Ascending aorta (tissue), 2 donors: Measurements from ENCODE around the gene LRRC34. TPM values are rescaled to one million over a fixed set of nuclear protein-coding genes. Genes with fewer than 3 reads are reported as not detected.

Source experiments
- DNase-seq, 2 donors: peaks; one replicate each; pipeline ENCODE4 v3.0.0-alpha.2; 2019; ENCODE audit warnings: low spot score in 2 of 2
- H3K27ac ChIP-seq, 2 donors: fragments of 200-600 bp; sonication (generic); one replicate each; pipeline ENCODE4 v1.5.1; 2016 to 2017; ENCODE audit warnings: mild to moderate bottlenecking in 1 of 2
- H3K27me3 ChIP-seq: fragments of 200-600 bp; sonication (generic); one replicate; pipeline ENCODE4 v1.5.1; 2017
- H3K36me3 ChIP-seq, 2 donors: fragments of 200-600 bp; sonication (generic); one replicate each; pipeline ENCODE4 v1.5.1; 2016
- H3K4me1 ChIP-seq, 2 donors: fragments of 200-600 bp; sonication (generic); one replicate each; pipeline ENCODE4 v1.5.1; 2016 to 2017; ENCODE audit warnings: mild to moderate bottlenecking in 1 of 2
- H3K4me3 ChIP-seq, 2 donors: fragments of 200-600 bp; sonication (generic); one replicate each; pipeline ENCODE4 v1.5.1; 2016 to 2017; ENCODE audit warnings: mild to moderate bottlenecking in 1 of 2
- H3K9me3 ChIP-seq, 2 donors: fragments of 200-600 bp; sonication (generic); one replicate each; pipeline ENCODE4 v1.5.1; 2016
- intact Hi-C: fragments of 100-400 bp; cut with DNase I; formaldehyde crosslinking; loops from one replicate; pipeline ENCODE4 v1.15.1; 2023
- total RNA-seq: library from RNA; depleted of rRNA; stranded (reverse); fragments of >200 nt; gene quantifications from one replicate; pipeline ENCODE4 v1.1.0, GENCODE V29; 2016
- TF ChIP-seq, protein P1 (sequence below), 3 experiments: fragments of 200-600 bp in 2 of 3; fragments of 450-650 bp in 1 of 3; sonication (generic) in 2 of 3; IDR thresholded peaks; one replicate each; pipeline ENCODE4 v1.5.1; 2016 to 2019; ENCODE audit warnings: antibody characterized with exemption in 3 of 3, mild to moderate bottlenecking in 1 of 3, moderate library complexity in 1 of 3

Gene LRRC34
- total RNA-seq, 1 donor from 2014 or later, result 3.5 TPM

- Histone ChIP-seq H3K27me3 (no peaks in the 10 kb centered on the region), H3K9me3 (no peaks in the 10 kb centered on the region), H3K4me1 (peaks cover 7 to 14% of the 10 kb centered on the region in 2 donors), H3K4me3 (peak overlapping the region; percentile 75 to 78), H3K27ac (peak overlapping the region; percentile 96 to 97), H3K36me3 (peaks cover 7 to 21% of the 10 kb centered on the region in 2 donors)
- peak; percentile 39 to 86 for DNase-seq
- intact Hi-C loops, result loop anchor here (2.0 to 5.0 kb wide), 4 partner anchors 195 to 626 kb away; partner anchors contain the start of genes PHC3, SEC62 and SKIL
- TF ChIP-seq, protein P1, sequence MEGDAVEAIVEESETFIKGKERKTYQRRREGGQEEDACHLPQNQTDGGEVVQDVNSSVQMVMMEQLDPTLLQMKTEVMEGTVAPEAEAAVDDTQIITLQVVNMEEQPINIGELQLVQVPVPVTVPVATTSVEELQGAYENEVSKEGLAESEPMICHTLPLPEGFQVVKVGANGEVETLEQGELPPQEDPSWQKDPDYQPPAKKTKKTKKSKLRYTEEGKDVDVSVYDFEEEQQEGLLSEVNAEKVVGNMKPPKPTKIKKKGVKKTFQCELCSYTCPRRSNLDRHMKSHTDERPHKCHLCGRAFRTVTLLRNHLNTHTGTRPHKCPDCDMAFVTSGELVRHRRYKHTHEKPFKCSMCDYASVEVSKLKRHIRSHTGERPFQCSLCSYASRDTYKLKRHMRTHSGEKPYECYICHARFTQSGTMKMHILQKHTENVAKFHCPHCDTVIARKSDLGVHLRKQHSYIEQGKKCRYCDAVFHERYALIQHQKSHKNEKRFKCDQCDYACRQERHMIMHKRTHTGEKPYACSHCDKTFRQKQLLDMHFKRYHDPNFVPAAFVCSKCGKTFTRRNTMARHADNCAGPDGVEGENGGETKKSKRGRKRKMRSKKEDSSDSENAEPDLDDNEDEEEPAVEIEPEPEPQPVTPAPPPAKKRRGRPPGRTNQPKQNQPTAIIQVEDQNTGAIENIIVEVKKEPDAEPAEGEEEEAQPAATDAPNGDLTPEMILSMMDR (IDR thresholded peaks at IDR 0.05), result no peak
Observed at GRCh38 chr3:169772305-169772896, 40.3 kb downstream of the LRRC34 start.

DNA sequence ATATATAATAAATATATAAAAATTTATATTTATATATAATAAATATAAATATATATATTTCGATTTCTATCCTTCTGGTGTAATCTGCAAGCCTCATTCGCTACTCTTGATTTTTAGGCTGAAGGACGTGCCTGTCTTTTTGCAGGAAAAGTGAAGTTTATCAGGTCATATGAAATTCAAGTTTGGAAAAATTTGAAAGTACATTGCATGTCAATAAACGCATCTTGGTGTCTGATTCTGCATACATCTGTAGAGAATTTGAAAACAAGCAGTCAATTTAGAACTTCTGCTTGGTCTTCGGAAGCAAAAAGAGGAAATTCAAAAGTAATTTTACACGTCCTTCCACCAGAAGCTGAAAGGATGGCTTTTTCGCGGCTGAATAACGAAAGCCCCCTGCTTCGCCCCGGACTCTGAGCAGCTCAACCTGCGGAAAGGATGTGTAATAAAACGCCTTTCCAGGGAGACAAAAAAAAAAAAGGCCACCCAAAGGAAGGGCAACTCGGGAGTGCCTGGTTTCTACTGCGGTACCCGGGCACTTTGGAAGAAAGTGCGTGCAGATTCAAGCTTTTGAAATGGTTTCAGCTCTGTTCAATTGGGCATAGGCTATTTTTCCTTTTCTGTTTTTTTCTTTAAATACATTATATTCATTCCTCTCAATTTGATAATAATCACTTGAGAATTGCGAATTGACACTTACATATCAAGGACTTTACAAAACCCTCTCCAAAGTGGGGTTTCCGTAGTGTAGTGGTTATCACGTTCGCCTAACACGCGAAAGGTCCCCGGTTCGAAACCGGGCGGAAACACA, 41.0 kb downstream of the LRRC34 start:
- DNase-seq, result no peak
- no peaks in the 10 kb centered on the region for H3K9me3 ChIP-seq
- no peaks in the 10 kb centered on the region for H3K27me3 ChIP-seq
- H3K4me3 ChIP-seq, result peak overlapping the region; percentile 75 to 78
- TF ChIP-seq, protein P1 (IDR thresholded peaks at IDR 0.05), result no peak
- peaks cover 7 to 14% of the 10 kb centered on the region in 2 donors for H3K4me1 ChIP-seq
- intact Hi-C loops, result loop anchor here (2.0 to 5.0 kb wide), 4 partner anchors 196 to 625 kb away; partner anchors contain the start of genes PHC3, SEC62 and SKIL
- H3K36me3 ChIP-seq, result peaks cover 4 to 15% of the 10 kb centered on the region in 2 donors
- peak overlapping the region; percentile 96 to 97 for H3K27ac ChIP-seq

DNA sequence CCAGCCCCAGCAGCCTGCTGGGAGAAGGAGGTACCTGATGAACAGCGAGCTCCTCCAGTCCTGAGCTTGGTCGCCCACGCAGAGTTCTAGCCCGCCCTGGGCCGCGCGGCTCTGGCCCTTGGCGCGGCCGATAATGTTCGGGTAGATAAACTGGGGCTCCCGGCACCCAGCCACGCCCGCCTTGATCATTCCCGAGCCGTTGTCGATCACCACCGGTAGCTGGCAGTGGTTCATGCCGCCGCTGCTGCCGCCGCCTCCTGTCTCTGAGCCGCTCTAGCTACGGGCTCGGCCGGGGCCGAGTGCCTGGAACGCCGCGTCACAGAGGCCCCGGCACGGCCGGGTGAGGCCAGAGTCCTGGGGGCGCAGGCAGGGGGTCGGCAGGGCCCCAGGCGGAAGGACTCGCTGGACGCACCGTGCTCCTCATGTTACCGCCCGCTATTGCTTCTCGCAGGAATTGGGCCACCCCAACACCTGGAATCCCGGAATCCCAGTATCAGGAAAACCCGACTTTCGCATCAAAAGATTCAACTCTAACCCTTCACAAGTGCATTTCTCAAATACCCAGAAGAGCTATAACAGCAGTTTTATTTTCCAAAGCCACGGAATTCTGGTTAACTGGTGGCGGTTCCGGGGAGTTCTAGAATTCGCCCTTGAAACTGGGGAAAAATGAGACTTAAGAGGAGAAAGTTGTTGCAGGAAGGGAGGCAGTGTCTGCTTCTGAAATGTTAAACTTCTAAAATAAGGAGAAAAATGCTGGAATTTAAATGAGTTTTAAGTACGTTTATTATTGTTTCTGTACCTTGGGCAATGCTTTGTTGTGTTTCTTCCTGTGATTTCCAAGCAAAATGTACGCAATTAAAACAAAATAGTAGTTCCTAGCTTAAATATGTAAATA, 43.2 kb downstream of the LRRC34 start, which contains the start of gene ACTRT3:
ACTRT3 (minus strand) TSS at position 275 of the 895 bp plus-strand sequence; CDS start at position 234, 41 bp downstream.
- TF ChIP-seq, protein P1 (IDR thresholded peaks at IDR 0.05), result no peak
- Histone ChIP-seq H3K36me3 (peaks cover 0 to 4% of the 10 kb centered on the region in 2 donors), H3K27ac (peak within 1 kb of the TSS; percentile 91 to 95), H3K9me3 (no peaks in the 10 kb centered on the region), H3K27me3 (no peaks in the 10 kb centered on the region), H3K4me3 (peak within 1 kb of the TSS; percentile 64 to 76), H3K4me1 (peaks cover 3 to 12% of the 10 kb centered on the region in 2 donors)
- intact Hi-C loops, result loop anchor here (5.0 to 10.0 kb wide), 5 partner anchors 198 to 1515 kb away; partner anchors contain the start of genes PHC3 and SEC62
- peak in 1 of 2 donors; percentile 75 for DNase-seq

DNA sequence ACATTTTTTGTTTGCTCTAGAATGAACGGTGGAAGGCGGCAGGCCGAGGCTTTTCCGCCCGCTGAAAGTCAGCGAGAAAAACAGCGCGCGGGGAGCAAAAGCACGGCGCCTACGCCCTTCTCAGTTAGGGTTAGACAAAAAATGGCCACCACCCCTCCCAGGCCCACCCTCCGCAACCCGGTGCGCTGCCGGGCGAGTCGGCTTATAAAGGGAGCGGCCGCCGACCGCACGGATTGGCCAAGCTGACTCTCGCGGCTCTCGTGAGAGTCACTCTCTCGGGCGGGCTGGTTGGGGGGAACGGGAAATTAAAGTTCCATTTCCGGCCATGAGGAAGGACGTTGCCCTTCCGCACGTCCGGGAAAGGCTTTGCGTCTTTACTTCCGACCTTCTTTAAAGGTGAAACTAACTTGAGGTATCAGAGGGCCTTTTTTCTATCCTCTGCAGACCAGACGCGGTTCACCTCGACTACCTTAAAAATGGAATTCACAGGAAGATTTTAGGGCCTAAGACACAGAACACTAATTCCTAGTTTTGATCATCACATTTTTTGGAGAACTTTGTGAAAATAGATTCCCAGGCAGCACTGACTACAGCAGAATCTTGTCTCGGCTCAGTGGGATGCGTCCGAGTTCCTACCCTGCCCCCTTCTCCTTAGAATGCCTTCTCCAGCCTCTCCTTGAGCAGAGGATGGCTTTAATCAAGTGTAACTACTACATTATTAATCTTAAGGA, 47.7 kb downstream of the LRRC34 start, which contains the start of gene TERC:
TERC (minus strand) TSS at position 179 of the 731 bp plus-strand sequence.
- Histone ChIP-seq H3K9me3 (peaks cover 0 to 3% of the 10 kb centered on the region in 2 donors), H3K27me3 (no peaks in the 10 kb centered on the region), H3K4me3 (peak within 1 kb of the TSS; percentile 75 to 83), H3K4me1 (peaks cover 3 to 8% of the 10 kb centered on the region in 2 donors), H3K36me3 (no peaks in the 10 kb centered on the region), H3K27ac (peak within 1 kb of the TSS; percentile 96 to 97)
- DNase-seq, result peak; percentile 77 to 98
- TF ChIP-seq, protein P1 (IDR thresholded peaks at IDR 0.05), result no peak
- intact Hi-C loops, result loop anchor here (2.0 to 10.0 kb wide), 6 partner anchors 102 to 1668 kb away; partner anchors contain the start of genes GOLIM4, MECOM and SKIL
